ENCODE data around the gene DGKI. TPM values are rescaled to one million over a fixed set of nuclear protein-coding genes. Genes with fewer than 3 reads are reported as not detected.

DGKI gene
- total RNA-seq, 1 donor from 2014 or later = 5.5 TPM

DNA sequence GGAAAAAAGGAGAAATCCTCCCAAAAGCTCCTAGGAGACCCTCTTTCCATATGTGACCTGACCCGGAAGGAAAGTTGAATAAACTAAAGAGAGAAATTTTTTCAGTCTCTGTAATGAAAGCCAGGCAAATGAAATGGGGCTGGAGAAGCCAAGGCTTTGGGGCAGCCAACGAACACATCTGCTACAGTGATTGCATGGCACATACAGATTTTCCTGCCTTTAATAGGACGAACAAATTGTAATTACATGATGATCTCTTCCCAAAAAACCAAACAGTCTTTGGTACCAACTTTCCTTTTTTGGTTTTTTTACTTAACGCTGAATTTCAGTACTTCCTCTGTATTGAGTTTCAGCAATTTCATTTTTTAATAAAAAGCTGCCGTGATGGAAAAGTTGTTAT, 479.8 kb downstream of the DGKI start:
- no peaks in the 10 kb centered on the region for H4K20me1 ChIP-seq (ENCODE audit: low read depth)
- H3K4me1 ChIP-seq = no peaks in the 10 kb centered on the region
- H3F3A ChIP-seq (ENCODE audit: low read depth) = no peaks in the 10 kb centered on the region
- H3K4me2 ChIP-seq = no peak overlapping the region
- H3K9ac ChIP-seq = no peak overlapping the region
- H3K4me3 Mint-ChIP-seq = no peak overlapping the region
- no peaks in the 10 kb centered on the region for H3K27me3 Mint-ChIP-seq (ENCODE audit: insufficient read depth, low read depth)
- H3K27ac Mint-ChIP-seq = no peak overlapping the region
- no peak overlapping the region for H3K4me3 ChIP-seq
- no peak overlapping the region for H3K27ac ChIP-seq
- no peak for DNase-seq (ENCODE audit: low spot score)
- H3K36me3 Mint-ChIP-seq = no peaks in the 10 kb centered on the region
- no peaks in the 10 kb centered on the region for H3K4me1 Mint-ChIP-seq
- H3K36me3 ChIP-seq = no peaks in the 10 kb centered on the region
- no peak for TF ChIP-seq EZH2 (IDR thresholded peaks at IDR 0.05)
- TF ChIP-seq, protein P1, sequence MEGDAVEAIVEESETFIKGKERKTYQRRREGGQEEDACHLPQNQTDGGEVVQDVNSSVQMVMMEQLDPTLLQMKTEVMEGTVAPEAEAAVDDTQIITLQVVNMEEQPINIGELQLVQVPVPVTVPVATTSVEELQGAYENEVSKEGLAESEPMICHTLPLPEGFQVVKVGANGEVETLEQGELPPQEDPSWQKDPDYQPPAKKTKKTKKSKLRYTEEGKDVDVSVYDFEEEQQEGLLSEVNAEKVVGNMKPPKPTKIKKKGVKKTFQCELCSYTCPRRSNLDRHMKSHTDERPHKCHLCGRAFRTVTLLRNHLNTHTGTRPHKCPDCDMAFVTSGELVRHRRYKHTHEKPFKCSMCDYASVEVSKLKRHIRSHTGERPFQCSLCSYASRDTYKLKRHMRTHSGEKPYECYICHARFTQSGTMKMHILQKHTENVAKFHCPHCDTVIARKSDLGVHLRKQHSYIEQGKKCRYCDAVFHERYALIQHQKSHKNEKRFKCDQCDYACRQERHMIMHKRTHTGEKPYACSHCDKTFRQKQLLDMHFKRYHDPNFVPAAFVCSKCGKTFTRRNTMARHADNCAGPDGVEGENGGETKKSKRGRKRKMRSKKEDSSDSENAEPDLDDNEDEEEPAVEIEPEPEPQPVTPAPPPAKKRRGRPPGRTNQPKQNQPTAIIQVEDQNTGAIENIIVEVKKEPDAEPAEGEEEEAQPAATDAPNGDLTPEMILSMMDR (IDR thresholded peaks at IDR 0.05) = no peak
- no peak for TF ChIP-seq EZH2phosphoT487 (IDR thresholded peaks at IDR 0.05)
- peaks cover 8% of the 10 kb centered on the region for H3K9me3 ChIP-seq (ENCODE audit: low read depth)
- H3K9me3 Mint-ChIP-seq = peaks cover 51% of the 10 kb centered on the region
- H3K27me3 ChIP-seq = no peaks in the 10 kb centered on the region
- H2AFZ ChIP-seq (replicated peaks) = no peak overlapping the region
- no peaks in the 10 kb centered on the region for H3K79me2 ChIP-seq (ENCODE audit: low read depth)

DNA sequence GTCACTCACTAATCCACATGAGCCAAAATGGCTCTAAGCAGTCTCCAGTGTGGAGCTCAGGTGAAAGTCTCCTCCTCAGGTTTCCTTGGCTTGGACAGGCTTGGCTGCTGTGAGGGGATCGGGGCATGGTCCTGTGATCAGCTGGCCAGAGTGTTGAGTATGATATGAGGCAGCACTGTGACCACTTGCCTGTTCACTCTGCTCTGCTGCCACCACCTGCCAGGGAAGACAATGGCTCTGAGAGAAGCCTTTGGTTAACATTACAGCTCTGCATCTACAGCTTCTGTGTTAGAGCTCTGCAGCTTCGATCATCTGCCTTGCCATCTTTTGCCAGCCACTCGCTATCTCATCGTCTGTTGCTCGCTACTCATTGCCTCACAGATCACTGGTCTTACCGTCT, 483.1 kb downstream of the DGKI start:
- Mint-ChIP-seq H3K27ac (no peak overlapping the region), H3K4me1 (no peaks in the 10 kb centered on the region), H3K27me3 (ENCODE audit: insufficient read depth, low read depth) (no peaks in the 10 kb centered on the region), H3K9me3 (peaks cover 75% of the 10 kb centered on the region), H3K4me3 (no peak overlapping the region), H3K36me3 (peaks cover 3% of the 10 kb centered on the region)
- Histone ChIP-seq H3K4me2 (no peak overlapping the region), H3K9ac (no peak overlapping the region), H3K36me3 (no peaks in the 10 kb centered on the region), H3K79me2 (ENCODE audit: low read depth) (no peaks in the 10 kb centered on the region), H3K27me3 (no peaks in the 10 kb centered on the region), H4K20me1 (ENCODE audit: low read depth) (no peaks in the 10 kb centered on the region), H3K4me3 (no peak overlapping the region), H2AFZ (replicated peaks) (no peak overlapping the region), H3K4me1 (no peaks in the 10 kb centered on the region), H3F3A (ENCODE audit: low read depth) (no peaks in the 10 kb centered on the region), H3K9me3 (ENCODE audit: low read depth) (peaks cover 31% of the 10 kb centered on the region), H3K27ac (no peak overlapping the region)
- TF ChIP-seq EZH2 (IDR thresholded peaks at IDR 0.05) = no peak
- TF ChIP-seq, protein P1 (IDR thresholded peaks at IDR 0.05) = no peak
- no peak for TF ChIP-seq EZH2phosphoT487 (IDR thresholded peaks at IDR 0.05)
- DNase-seq (ENCODE audit: low spot score) = no peak

DNA sequence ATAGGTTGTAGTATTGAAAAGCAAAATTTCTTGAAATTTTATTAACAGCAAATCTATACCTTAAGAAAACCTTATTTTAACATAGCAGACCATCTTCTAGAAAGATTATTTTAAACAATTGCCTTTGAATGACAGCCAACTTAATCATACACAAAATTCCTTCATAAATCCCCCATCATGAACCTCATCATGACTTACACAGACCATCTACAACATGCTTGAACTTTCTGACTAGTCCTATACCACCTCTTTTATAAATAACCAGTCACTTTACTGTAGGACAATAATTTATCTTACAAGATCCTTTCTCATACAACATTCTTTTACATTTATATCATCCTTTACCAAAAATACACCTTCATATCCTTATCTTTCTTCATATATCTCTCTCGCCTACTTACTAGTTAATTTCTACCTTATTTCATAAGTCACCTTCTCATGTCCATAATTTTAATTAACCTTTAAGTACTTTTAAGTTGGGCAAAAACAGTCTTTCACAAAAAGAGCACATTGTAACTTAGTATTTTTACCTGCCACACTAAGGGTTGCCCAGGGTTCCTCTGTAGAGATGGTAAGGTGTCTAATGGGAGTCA, 486.6 kb downstream of the DGKI start:
- peaks cover 6% of the 10 kb centered on the region for H3K36me3 Mint-ChIP-seq

More for the DNA sequence above, 486.6 kb downstream of the DGKI start:
- H3K4me1 ChIP-seq = no peaks in the 10 kb centered on the region
- Mint-ChIP-seq H3K27me3 (ENCODE audit: insufficient read depth, low read depth) (no peaks in the 10 kb centered on the region), H3K4me3 (no peak overlapping the region), H3K9me3 (peaks cover 76% of the 10 kb centered on the region), H3K4me1 (no peaks in the 10 kb centered on the region), H3K27ac (no peak overlapping the region)
- H4K20me1 ChIP-seq (ENCODE audit: low read depth) = no peaks in the 10 kb centered on the region
- peak; percentile 42 for DNase-seq (ENCODE audit: low spot score)
- no peak overlapping the region for H3K27ac ChIP-seq
- no peak overlapping the region for H2AFZ ChIP-seq (replicated peaks)
- H3K9me3 ChIP-seq (ENCODE audit: low read depth) = peaks cover 34% of the 10 kb centered on the region
- H3K4me3 ChIP-seq = no peak overlapping the region
- no peak overlapping the region for H3K9ac ChIP-seq
- H3K27me3 ChIP-seq = no peaks in the 10 kb centered on the region
- H3F3A ChIP-seq (ENCODE audit: low read depth) = no peaks in the 10 kb centered on the region
- TF ChIP-seq EZH2phosphoT487 (IDR thresholded peaks at IDR 0.05) = no peak
- no peak for TF ChIP-seq EZH2 (IDR thresholded peaks at IDR 0.05)
- TF ChIP-seq, protein P1 (IDR thresholded peaks at IDR 0.05) = no peak
- H3K36me3 ChIP-seq = no peaks in the 10 kb centered on the region
- no peak overlapping the region for H3K4me2 ChIP-seq
- no peaks in the 10 kb centered on the region for H3K79me2 ChIP-seq (ENCODE audit: low read depth)

All from neural progenitor cell (in vitro differentiated cells).